ENCODE data around the gene CIITA.

The CIITA gene

GRCh38 chr16:10895053-10895946 lies 18.3 kb downstream of the CIITA start:
- ChIA-PET CTCF (interaction anchor here (0.7 to 1.4 kb wide), 6 partner anchors 8 to 638 kb away, joined by 3 to 6 read pairs (median 3); no protein-coding TSS in a partner anchor), POLR2A (interaction anchor here (1.0 kb wide), 2 partner anchors 17 to 27 kb away, joined by 3 to 4 read pairs; no protein-coding TSS in a partner anchor)
- TF ChIP-seq CTCF (IDR thresholded peaks at IDR 0.05; ENCODE audit: control extremely low read depth, extremely low read depth, low read depth, missing control alignments): no peak
- DNase-seq (ENCODE audit: extremely low spot score): no peak

- DNase-seq (ENCODE audit: extremely low spot score): no peak
- CTCF ChIA-PET: interaction anchor here (1.2 to 1.3 kb wide), 2 partner anchors 9 to 13 kb away, joined by 3 read pairs; no protein-coding TSS in a partner anchor
- TF ChIP-seq CTCF (IDR thresholded peaks at IDR 0.05; ENCODE audit: control extremely low read depth, extremely low read depth, low read depth, missing control alignments): no peak
- POLR2A ChIA-PET: interaction anchor here (1.4 kb wide), 1 partner anchor 15 kb away, joined by 3 read pairs; no protein-coding TSS in a partner anchor
Measured at GRCh38 chr16:10896165-10896564, 19.2 kb downstream of the CIITA start.

GRCh38 chr16:10896723-10897122 lies 19.7 kb downstream of the CIITA start:
- ChIA-PET CTCF (interaction anchor here (1.3 kb wide), 1 partner anchor 13 kb away, joined by 3 read pairs; no protein-coding TSS in a partner anchor), POLR2A (interaction anchor here (1.4 kb wide), 1 partner anchor 14 kb away, joined by 3 read pairs; no protein-coding TSS in a partner anchor)
- DNase-seq (ENCODE audit: extremely low spot score): no peak
- TF ChIP-seq CTCF (IDR thresholded peaks at IDR 0.05; ENCODE audit: control extremely low read depth, extremely low read depth, low read depth, missing control alignments): no peak

GRCh38 chr16:10897134-10897533 lies 20.1 kb downstream of the CIITA start:
- ChIA-PET POLR2A (interaction anchor here (0.6 to 1.4 kb wide), 2 partner anchors 10 to 14 kb away, joined by 3 read pairs; no protein-coding TSS in a partner anchor), CTCF (interaction anchor here (1.3 to 1.7 kb wide), 3 partner anchors 14 to 22 kb away, joined by 3 to 6 read pairs (median 4); no protein-coding TSS in a partner anchor)
- TF ChIP-seq CTCF (IDR thresholded peaks at IDR 0.05; ENCODE audit: control extremely low read depth, extremely low read depth, low read depth, missing control alignments): no peak
- DNase-seq (ENCODE audit: extremely low spot score): no peak

GRCh38 chr16:10902999-10903398 lies 26.0 kb downstream of the CIITA start:
- no peak for DNase-seq (ENCODE audit: extremely low spot score)
- no peak for TF ChIP-seq CTCF (IDR thresholded peaks at IDR 0.05; ENCODE audit: control extremely low read depth, extremely low read depth, low read depth, missing control alignments)
- ChIA-PET POLR2A (no interaction called here), CTCF (interaction anchor here (1.1 to 3.4 kb wide), 4 partner anchors 8 to 16 kb away, joined by 3 to 11 read pairs (median 7); no protein-coding TSS in a partner anchor)

- no peak for TF ChIP-seq CTCF (IDR thresholded peaks at IDR 0.05; ENCODE audit: control extremely low read depth, extremely low read depth, low read depth, missing control alignments)
- POLR2A ChIA-PET: interaction anchor here (0.6 to 1.1 kb wide), 2 partner anchors 15 to 132 kb away, joined by 3 to 8 read pairs; no protein-coding TSS in a partner anchor
- DNase-seq (ENCODE audit: extremely low spot score): no peak
- CTCF ChIA-PET: interaction anchor here (0.9 to 6.1 kb wide), 5 partner anchors 12 to 392 kb away, joined by 3 to 37 read pairs (median 3); no protein-coding TSS in a partner anchor
Measured at GRCh38 chr16:10906482-10906881, 29.5 kb downstream of the CIITA start.
